ENCODE data around the gene CCR5.

- TF ChIP-seq, protein P1, sequence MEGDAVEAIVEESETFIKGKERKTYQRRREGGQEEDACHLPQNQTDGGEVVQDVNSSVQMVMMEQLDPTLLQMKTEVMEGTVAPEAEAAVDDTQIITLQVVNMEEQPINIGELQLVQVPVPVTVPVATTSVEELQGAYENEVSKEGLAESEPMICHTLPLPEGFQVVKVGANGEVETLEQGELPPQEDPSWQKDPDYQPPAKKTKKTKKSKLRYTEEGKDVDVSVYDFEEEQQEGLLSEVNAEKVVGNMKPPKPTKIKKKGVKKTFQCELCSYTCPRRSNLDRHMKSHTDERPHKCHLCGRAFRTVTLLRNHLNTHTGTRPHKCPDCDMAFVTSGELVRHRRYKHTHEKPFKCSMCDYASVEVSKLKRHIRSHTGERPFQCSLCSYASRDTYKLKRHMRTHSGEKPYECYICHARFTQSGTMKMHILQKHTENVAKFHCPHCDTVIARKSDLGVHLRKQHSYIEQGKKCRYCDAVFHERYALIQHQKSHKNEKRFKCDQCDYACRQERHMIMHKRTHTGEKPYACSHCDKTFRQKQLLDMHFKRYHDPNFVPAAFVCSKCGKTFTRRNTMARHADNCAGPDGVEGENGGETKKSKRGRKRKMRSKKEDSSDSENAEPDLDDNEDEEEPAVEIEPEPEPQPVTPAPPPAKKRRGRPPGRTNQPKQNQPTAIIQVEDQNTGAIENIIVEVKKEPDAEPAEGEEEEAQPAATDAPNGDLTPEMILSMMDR (conservative IDR thresholded peaks at IDR 0.05; ENCODE audit: low read length) = no peak
- TF ChIP-seq EZH2phosphoT487 (IDR thresholded peaks at IDR 0.05; ENCODE audit: borderline replicate concordance) = no peak
Measured at GRCh38 chr3:46417841-46418611, 47.3 kb downstream of the CCR5 start.
